ENCODE measurements around the gene NXPH4. TPM values are rescaled to one million over a fixed set of nuclear protein-coding genes. Genes with fewer than 3 reads are reported as not detected.

Gene NXPH4
- total and polyA plus RNA-seq, 2 donors (not counting 1 experiment from before 2014, with no cell fraction given), result 3.5 to 8.6 TPM

- Histone ChIP-seq H3K4me1 (ENCODE audit: control insufficient read depth in 2 of 2, insufficient read depth in 2 of 2, low read length in 2 of 2) (peaks cover 0 to 6% of the 10 kb centered on the region in 2 donors), H3K27ac (ENCODE audit: low read length in 2 of 2) (no peak overlapping the region), H2AFZ (ENCODE audit: insufficient read depth, low read depth, low read length, poor library complexity, severe bottlenecking) (no peak overlapping the region), H3K27me3 (replicated peaks in 1 of 4; ENCODE audit: control extremely low read depth in 1 of 4, control insufficient read depth in 3 of 4, insufficient read depth in 4 of 4, low read length in 3 of 4) (no peaks in the 10 kb centered on the region), H4K20me1 (ENCODE audit: control insufficient read depth, insufficient read depth, low read length, poor library complexity, severe bottlenecking) (no peaks in the 10 kb centered on the region), H3K36me3 (replicated peaks in 1 of 2; ENCODE audit: control extremely low read depth in 1 of 2, control insufficient read depth in 1 of 2, extremely low read depth in 1 of 2, insufficient read depth in 2 of 2, low read length in 1 of 2) (no peaks in the 10 kb centered on the region), H3K9me3 (ENCODE audit: control extremely low read depth in 1 of 3, control insufficient read depth in 2 of 3, insufficient read depth in 1 of 3, low read length in 2 of 3) (no peaks in the 10 kb centered on the region), H3K4me3 (ENCODE audit: control extremely low read depth in 1 of 5, extremely low read depth in 1 of 5, insufficient read depth in 1 of 5, low read depth in 2 of 5, low read length in 4 of 5) (no peak overlapping the region), H3K9ac (ENCODE audit: low read length) (no peak overlapping the region), H3K4me2 (replicated peaks; ENCODE audit: low read depth, low read length, poor library complexity, severe bottlenecking) (no peak overlapping the region), H3K79me2 (ENCODE audit: control insufficient read depth, insufficient read depth, low read length) (no peaks in the 10 kb centered on the region)
- CTCF ChIA-PET, result interaction anchor here (0.8 to 7.5 kb wide), 12 partner anchors 9 to 426 kb away, joined by 3 to 108 read pairs (median 6); partner anchors contain the start of gene LRP1
- H3K27me3 Mint-ChIP-seq, result no peaks in the 10 kb centered on the region
- no peak overlapping the region for H3K27ac Mint-ChIP-seq
- no peaks in the 10 kb centered on the region for H3K9me3 Mint-ChIP-seq (ENCODE audit: insufficient read depth)
- H3K4me1 Mint-ChIP-seq, result peaks cover 5% of the 10 kb centered on the region
- DNase-seq, result no peak
- no peak for TF ChIP-seq EZH2 (IDR thresholded peaks at IDR 0.05; ENCODE audit: borderline replicate concordance, insufficient read depth, low read depth, low read length, poor library complexity, severe bottlenecking)
- TF ChIP-seq, protein P1, sequence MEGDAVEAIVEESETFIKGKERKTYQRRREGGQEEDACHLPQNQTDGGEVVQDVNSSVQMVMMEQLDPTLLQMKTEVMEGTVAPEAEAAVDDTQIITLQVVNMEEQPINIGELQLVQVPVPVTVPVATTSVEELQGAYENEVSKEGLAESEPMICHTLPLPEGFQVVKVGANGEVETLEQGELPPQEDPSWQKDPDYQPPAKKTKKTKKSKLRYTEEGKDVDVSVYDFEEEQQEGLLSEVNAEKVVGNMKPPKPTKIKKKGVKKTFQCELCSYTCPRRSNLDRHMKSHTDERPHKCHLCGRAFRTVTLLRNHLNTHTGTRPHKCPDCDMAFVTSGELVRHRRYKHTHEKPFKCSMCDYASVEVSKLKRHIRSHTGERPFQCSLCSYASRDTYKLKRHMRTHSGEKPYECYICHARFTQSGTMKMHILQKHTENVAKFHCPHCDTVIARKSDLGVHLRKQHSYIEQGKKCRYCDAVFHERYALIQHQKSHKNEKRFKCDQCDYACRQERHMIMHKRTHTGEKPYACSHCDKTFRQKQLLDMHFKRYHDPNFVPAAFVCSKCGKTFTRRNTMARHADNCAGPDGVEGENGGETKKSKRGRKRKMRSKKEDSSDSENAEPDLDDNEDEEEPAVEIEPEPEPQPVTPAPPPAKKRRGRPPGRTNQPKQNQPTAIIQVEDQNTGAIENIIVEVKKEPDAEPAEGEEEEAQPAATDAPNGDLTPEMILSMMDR (IDR thresholded peaks at IDR 0.05), result no peak
- no peak overlapping the region for H3K4me3 Mint-ChIP-seq
- WGBS (ENCODE audit: insufficient coverage), result 96% methylated on average over 19 of the region's 22 CpGs
- intact Hi-C loops (cut with micrococcal nuclease), result loop anchor here (1.0 to 2.0 kb wide), 4 partner anchors 60 to 427 kb away; no protein-coding TSS in a partner anchor
- POLR2A ChIA-PET, result no interaction called here
- ATAC-seq (ENCODE audit: low read depth), result no peak
These were observed 32.5 kb upstream of the NXPH4 start for GRCh38 chr12:57183939-57184725.

DNA sequence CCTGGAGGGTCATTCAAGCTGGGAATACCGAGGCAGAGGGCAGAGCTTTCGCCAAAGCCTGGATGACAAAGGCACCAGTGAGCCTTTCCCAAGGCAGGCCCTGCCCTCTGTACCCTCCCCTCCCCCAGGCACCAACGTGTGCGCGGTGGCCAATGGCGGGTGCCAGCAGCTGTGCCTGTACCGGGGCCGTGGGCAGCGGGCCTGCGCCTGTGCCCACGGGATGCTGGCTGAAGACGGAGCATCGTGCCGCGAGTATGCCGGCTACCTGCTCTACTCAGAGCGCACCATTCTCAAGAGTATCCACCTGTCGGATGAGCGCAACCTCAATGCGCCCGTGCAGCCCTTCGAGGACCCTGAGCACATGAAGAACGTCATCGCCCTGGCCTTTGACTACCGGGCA, 31.2 kb upstream of the NXPH4 start:
- DNase-seq (no peak), ATAC-seq (ENCODE audit: low read depth) (no peak)
- Mint-ChIP-seq H3K4me3 (no peak overlapping the region), H3K27me3 (no peaks in the 10 kb centered on the region), H3K9me3 (ENCODE audit: insufficient read depth) (no peaks in the 10 kb centered on the region), H3K4me1 (peaks cover 5% of the 10 kb centered on the region), H3K27ac (no peak overlapping the region)
- no peak overlapping the region for H3K27ac ChIP-seq (ENCODE audit: low read length in 2 of 2)
- peaks cover 0 to 6% of the 10 kb centered on the region in 2 donors for H3K4me1 ChIP-seq (ENCODE audit: control insufficient read depth in 2 of 2, insufficient read depth in 2 of 2, low read length in 2 of 2)
- 93% methylated on average over 25 of the region's 25 CpGs for WGBS (ENCODE audit: insufficient coverage)
- CTCF ChIA-PET, result interaction anchor here (1.1 to 7.5 kb wide), 3 partner anchors 10 to 116 kb away, joined by 5 to 108 read pairs (median 9); partner anchors contain the start of gene LRP1
- H3K36me3 ChIP-seq (replicated peaks in 1 of 2; ENCODE audit: control extremely low read depth in 1 of 2, control insufficient read depth in 1 of 2, extremely low read depth in 1 of 2, insufficient read depth in 2 of 2, low read length in 1 of 2), result no peaks in the 10 kb centered on the region
- H3K9me3 ChIP-seq (ENCODE audit: control extremely low read depth in 1 of 3, control insufficient read depth in 2 of 3, insufficient read depth in 1 of 3, low read length in 2 of 3), result no peaks in the 10 kb centered on the region
- intact Hi-C loops (cut with micrococcal nuclease), result no loop called here
- no peak overlapping the region for H3K4me3 ChIP-seq (ENCODE audit: control extremely low read depth in 1 of 5, extremely low read depth in 1 of 5, insufficient read depth in 1 of 5, low read depth in 2 of 5, low read length in 4 of 5)
- POLR2A ChIA-PET, result no interaction called here
- H3K79me2 ChIP-seq (ENCODE audit: control insufficient read depth, insufficient read depth, low read length), result no peaks in the 10 kb centered on the region
- H3K9ac ChIP-seq (ENCODE audit: low read length), result no peak overlapping the region
- H3K4me2 ChIP-seq (replicated peaks; ENCODE audit: low read depth, low read length, poor library complexity, severe bottlenecking), result no peak overlapping the region
- H4K20me1 ChIP-seq (ENCODE audit: control insufficient read depth, insufficient read depth, low read length, poor library complexity, severe bottlenecking), result no peaks in the 10 kb centered on the region
- TF ChIP-seq EZH2 (IDR thresholded peaks at IDR 0.05; ENCODE audit: borderline replicate concordance, insufficient read depth, low read depth, low read length, poor library complexity, severe bottlenecking), result no peak
- TF ChIP-seq, protein P1 (IDR thresholded peaks at IDR 0.05), result no peak
- no peaks in the 10 kb centered on the region for H3K27me3 ChIP-seq (replicated peaks in 1 of 4; ENCODE audit: control extremely low read depth in 1 of 4, control insufficient read depth in 3 of 4, insufficient read depth in 4 of 4, low read length in 3 of 4)
- H2AFZ ChIP-seq (ENCODE audit: insufficient read depth, low read depth, low read length, poor library complexity, severe bottlenecking), result no peak overlapping the region

Data from B cell (primary cell).